NCI-H748 (cell line): ENCODE data around the gene ANKS1B.

Experiments used
- DNase-seq: peaks from one replicate; lab custom pipeline; 2025; ENCODE audit not compliant: unreplicated experiment; lab: John Stamatoyannopoulos, UW

ANKS1B gene

DNA sequence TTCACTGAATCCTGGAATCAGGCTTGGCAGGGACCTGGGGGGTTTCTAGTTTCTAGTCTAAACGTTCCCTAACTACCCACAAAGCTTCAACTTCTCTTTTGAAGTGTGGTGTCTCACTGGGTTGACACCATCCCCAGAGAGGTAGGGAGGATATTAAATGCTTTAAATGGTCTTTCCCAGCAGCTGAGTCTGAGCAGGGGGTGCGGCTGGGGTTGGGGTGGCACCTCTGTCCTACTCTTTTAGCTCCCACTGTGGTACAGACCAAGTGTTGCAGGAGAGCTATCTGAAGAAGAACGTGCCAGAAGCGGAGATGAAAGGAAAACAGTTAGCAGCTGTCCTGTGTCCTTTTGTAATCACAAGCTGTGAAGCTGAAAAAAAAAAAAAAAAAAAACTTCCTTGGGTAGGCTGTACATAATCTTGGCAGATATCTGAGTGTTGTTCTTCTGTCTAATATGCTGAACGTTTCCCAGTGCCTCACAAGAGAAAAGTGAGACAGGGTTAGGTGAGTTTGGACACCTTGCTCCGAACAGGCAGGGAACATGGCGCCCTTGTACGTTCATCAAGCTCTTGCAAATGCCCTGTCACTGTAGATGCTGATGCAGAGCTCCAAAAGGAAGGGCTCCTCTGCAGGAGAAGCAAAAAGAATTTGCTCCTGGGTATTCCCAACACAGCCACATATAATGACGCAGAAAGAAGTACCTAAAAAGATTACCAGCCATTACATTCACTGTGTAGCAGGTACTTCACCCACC, 892.5 kb downstream of the ANKS1B start:
- no peak for DNase-seq

DNA sequence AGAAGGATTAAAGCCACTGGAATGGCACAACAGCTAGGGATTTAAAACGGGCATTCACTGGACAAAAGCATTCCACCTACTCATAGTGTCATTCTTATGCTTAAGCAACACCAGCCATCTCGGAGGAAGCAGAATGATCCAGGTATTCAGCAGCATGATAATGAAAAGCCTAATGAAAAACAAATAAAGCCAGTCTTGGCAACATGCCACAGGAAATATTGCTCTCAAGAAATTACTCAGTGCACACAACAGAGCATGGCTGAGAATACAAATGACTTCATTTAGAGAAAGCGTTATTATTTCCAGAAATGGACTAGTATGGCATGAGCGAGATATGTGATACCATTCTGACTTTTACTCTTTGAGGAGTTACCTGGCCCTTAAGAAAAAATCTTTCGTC, 897.5 kb downstream of the ANKS1B start:
- peak; percentile 96 for DNase-seq

DNA sequence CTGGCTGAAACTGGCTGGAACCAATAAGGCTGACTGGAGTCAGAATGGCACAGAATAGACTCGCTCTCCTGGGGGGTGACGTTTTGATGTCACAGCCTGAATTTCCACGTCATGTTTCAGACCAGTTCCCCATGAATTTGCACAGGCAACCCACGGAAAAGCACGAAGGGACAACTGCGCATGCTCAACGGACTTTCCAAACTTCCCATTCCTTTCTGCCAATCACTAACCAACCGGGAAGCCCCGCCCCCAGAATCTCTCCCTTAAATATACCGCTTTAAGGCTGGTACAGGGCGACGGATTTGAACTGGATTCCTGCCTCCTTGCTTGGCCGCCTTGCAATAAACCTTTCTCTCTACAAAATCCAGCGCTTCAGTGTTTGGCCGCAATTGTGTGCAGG, 904.9 kb downstream of the ANKS1B start:
- no peak for DNase-seq

DNA sequence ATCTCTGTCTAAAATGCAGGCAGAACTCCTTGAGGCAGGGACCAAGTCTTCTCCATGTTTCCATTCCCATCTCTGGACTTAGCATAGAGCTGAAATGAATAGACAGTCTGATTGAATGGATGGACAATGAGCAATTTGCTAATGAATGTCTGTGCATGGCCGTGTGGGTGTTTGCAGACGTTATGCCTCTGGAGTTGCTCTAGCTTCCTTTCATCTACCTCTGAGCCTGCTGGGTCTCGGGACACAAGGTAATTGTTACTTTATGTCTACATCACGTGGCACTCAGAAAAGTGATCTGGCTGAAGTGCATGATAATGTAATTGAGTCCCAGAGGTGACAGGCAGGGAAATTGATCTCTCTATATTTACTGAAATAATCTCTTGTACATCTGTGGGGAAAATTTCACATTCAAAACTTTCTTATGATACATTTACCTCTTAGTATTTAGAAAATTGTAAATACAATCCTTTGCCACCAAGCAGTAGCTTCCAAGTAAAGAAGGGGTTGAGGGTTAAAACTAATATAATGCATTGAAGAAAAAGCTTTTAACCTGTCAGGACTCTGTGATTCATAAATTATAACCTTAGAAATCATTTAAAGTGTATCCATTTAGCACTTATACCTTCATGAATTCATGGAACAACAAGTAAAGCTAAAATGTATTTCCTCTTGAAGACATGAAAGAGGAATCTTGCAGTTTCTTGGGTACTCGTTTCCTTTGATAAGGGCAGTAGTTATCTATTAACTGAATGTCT, 915.6 kb downstream of the ANKS1B start:
- DNase-seq, result peak; percentile 84

DNA sequence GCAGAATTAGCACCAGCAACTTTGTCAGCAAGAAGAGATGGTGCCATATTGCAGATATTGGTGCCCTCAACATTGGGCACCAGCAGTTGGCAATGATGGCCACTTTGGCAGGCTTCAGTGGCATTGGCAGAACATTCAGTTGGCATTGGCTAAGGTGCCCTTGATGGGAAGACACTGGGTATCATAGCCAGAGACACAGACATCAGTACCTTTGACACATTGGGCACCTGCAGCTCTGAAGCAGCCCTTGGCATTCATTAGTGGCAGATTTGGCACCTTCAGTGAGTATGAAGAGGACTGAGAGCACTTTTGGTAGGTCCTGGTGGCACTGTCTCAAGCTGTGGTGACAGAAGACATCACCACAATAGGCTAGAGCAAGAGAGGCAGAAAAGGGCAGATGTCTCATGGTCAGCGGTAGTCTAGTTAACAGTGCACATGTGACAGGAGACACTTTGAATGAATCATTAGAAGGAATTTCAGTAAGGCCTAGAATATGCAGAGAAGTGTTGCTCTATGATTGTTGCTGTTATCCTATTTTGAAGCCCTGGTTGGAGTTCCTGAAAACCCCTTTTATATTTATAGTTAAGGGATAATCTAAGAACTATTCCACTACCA, 917.5 kb downstream of the ANKS1B start:
- no peak for DNase-seq

DNA sequence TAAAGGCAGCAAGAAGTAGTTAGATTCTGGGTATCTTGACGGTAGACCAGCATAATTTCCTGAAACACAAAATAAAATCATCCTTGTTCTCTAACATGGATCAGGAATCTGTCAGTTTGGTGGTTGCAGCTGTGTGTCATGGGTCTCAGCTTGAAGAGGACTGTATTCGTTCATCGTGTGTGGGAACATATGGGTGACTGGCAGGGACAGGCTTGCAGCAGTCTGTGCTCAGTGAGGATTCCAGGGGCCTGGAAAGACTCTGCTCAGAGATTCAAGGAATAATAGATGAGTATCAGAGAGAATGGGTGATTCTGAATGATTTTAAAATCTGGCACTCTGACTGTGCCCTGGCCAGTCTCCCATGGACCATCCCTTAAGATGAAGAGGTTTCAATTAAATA, 918.0 kb downstream of the ANKS1B start:
- DNase-seq, result no peak

DNA sequence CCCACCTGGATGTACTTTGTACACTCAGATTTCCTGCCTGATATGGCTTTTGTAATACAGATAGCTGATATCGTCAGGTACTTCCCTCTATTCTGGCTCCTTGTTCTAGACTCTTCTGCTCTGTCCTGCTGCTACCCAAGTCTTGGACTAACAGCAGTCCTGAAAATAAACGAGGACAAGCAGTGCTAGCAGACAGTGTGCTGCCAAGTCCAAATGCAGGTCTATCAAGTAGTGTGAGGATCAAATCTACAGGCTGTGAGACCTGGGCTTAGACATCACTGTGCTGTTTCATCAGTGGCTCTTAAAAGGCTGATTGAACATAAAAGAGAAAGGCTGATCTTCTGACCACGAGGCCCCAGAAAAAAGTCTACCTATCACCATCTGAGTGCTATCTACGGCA, 921.6 kb downstream of the ANKS1B start:
- DNase-seq, result no peak

DNA sequence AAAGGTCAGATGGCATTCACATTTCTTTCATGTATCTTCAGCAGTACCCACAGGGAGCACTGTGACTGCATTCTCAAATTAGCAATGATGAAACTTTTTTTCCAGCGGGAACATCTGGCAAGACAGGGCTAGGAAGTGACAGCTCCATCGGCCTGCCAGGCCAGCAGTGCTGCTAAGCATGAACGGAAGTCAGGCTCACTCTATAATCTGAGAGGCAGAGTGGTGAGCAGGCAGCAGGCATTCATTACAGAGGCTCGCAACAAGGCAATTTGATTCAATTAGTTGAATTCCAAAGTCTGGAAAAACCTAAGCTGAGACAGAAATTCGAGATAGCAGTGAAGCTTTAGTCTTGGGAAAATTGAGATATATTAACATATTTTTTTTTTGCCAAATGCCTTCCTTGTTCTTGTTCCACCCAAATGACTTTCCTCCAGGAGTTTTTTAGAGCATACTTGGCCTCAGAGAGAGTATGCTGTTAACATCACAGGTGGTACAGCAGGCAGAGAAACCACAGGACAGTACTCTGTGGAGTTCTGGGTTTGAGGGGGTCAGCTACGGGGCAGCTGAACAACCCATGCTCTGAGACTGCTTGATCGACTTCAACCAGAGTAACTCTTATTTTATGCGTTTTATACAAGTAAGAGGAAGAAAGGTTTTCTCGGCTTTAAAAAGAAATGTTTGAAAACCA, 924.8 kb downstream of the ANKS1B start:
- DNase-seq, result peak; percentile 18

- DNase-seq, result no peak
These were observed 927.1 kb downstream of the ANKS1B start for GRCh38 chr12:99057670-99058069.

DNA sequence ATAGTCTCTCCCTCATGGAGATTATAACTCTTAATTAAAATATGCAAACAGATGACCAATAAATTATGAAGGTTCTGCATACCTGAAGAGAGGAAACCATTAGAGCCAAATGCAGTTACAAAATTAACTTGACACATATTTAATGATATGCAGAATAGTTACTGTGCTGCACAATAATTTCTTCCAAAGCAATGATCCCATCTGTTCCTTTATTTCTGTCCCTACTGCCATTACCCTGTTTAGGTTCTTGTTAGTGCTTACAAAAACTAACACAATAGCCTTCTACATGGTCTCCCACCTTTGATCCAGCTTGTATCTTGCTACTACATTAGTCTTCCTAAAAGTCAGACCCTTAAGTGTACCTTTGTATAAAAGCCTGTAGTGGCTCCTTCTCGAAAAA, 928.5 kb downstream of the ANKS1B start:
- DNase-seq, result no peak

DNA sequence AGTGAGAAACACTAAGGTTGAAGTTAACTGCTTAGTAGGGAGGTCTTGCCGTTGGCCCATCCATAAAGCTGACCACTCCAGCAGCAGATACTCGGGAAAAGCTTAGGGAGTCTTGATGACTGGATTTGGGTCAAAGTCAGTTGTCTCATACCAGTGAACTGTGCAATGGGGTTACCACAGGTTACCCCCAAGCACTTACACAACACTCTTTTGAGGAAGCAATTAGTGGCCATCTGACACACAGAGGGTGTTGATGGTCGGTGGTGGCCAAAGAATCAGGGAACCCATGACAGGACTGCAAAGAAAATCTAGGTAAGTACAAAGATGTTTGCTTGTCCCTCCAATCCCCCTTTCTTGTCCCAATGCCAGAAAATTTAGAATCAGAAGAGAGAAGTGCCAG, 929.4 kb downstream of the ANKS1B start:
- no peak for DNase-seq

- DNase-seq, result no peak
These were observed 930.1 kb downstream of the ANKS1B start for GRCh38 chr12:99054601-99055128.

GRCh38 chr12:99053616-99054362, 930.9 kb downstream of the ANKS1B start:
- no peak for DNase-seq

DNA sequence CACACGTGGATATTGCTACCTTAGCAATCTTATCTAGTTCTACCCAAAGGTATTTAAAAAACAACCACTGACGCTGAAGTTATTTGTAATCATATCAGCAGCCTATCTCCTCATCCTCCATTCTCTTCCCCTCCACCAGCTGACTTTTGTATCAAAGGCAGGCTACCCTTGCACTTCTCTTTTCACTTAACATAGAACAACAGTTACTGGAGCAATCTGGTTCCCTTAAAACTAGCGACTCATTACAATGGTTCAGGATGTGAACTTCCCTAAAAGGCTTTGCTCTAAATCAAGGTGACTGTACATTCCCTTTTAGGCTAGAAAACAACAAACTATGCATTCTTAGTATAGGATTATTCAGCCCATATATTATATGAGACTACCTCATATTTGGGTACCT, 935.0 kb downstream of the ANKS1B start:
- DNase-seq, result no peak

- no peak for DNase-seq
These were observed 939.6 kb downstream of the ANKS1B start for GRCh38 chr12:99045158-99045557.

DNA sequence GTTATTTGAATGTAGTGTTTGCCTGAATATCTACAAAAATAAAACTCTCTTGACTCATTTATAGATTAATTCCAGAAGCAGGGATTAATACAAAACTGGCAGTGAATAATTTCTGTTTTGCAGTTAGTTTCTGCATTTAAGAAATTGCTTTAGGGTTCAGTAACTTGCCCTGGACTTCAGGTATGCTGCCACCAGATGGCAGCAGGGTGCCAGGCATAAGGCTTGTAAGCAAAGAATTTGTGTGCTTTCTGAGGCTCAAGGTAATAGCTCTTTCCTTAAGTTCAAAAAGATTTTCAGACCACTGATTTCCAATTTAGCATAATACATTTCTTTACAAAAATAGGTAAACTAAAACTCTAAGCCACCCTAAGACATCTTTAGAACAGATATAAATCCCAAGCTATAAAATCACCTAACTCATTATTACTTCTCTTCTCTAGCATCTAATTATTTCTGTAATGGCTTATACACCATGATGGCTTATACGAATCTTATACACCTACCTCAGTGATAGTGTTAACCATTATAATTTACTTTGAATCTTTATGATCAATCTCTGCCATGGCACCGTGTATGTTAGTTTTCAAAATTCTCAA, 941.3 kb downstream of the ANKS1B start:
- DNase-seq, result peak; percentile 70

- DNase-seq, result no peak
These were observed 942.5 kb downstream of the ANKS1B start for GRCh38 chr12:99042226-99042625.

DNA sequence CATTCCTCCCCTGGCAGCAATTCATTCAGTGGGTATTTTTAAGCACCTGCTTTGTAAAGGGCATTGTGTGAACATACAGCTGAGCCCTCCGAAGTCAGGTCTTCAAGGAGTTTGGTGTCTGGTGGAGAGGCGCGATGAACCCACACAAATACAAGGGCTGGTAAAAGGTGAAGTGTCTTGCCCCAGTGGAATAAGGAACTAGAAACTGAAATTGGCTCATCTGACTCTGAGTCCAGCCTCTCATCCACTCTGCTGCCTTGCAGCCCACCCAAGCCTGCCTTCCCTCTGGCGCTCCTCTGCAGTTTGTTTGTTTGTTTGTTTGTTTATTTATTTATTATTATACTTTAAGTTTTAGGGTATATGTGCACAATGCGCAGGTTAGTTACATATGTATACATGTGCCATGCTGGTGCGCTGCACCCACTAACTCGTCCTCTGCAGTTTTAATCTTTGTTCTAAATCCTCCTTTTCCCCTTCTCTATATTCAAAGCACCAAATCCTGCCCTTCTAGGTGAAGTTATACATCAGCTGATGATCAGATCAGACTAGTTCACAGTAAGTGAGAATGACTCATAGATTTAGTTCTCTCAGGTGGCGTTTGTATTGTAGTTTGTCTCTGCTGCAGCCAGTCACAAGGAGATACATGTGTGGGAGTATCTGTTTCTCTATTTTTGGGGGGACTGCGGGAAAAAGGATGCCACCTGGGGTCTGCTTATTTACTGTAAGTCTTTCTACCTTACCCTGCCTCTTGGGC, 945.2 kb downstream of the ANKS1B start:
- DNase-seq, result no peak

DNA sequence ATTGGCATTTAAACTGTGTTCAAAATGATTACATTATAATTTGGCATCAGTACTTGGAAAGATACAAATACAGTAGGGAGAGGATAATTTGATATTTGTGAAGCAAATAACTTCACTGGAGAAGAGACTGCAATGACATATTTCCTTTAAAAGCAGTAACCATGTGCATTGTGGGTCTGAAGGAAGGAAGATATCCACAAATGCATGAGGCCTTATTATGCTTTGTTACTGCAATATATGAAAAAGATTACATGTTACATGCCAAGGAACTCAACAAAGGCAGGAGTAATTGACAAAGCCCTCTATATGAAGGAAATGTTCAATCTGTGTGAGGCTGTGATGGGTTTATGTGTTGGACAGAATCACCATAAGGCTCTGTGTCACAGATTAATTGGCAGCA, 948.2 kb downstream of the ANKS1B start:
- no peak for DNase-seq

- no peak for DNase-seq
These were observed 948.9 kb downstream of the ANKS1B start for GRCh38 chr12:99035803-99036202.
